Stomach (tissue), 9 donors: ENCODE results near the gene TCF23. TPM values are rescaled to one million over a fixed set of nuclear protein-coding genes. Genes with fewer than 3 reads are reported as not detected.
"Not testable (repeated sequence)": the region's sequence is repeated elsewhere in the genome, so short reads cannot be mapped to it uniquely, and the experiment has no call there.

Experiments
- DNase-seq, 2 donors: peaks; one replicate each; pipeline versions ENCODE4 v3.0.0 to v3.0.0-alpha.2; 2013 to 2019
- H3K27ac ChIP-seq, 5 donors: fragments of 200-600 bp in 4 of 5; sonication (generic) in 4 of 5; one replicate each; pipeline ENCODE4 v1.5.1; 2013 to 2019; ENCODE audit warnings: mild to moderate bottlenecking in 1 of 5, moderate library complexity in 1 of 5
- H3K27me3 ChIP-seq, 3 donors: fragments of 200-600 bp; sonication (generic); one replicate each; pipeline ENCODE4 v1.5.1; 2017 to 2019; ENCODE audit warnings: mixed run types in 1 of 3
- H3K36me3 ChIP-seq, 4 donors: fragments of 200-600 bp; sonication (generic); 1 replicate in 3 of 4; 2 replicates in 1 of 4; pipeline ENCODE4 v1.5.1; 2016 to 2019
- H3K4me1 ChIP-seq, 4 donors: fragments of 200-600 bp; sonication (generic); one replicate each; pipeline ENCODE4 v1.5.1; 2016 to 2019
- H3K4me3 ChIP-seq, 4 donors: fragments of 200-600 bp; sonication (generic) in 3 of 4; one replicate each; pipeline ENCODE4 v1.5.1; 2016 to 2019; ENCODE audit warnings: mild to moderate bottlenecking in 1 of 4
- H3K9me3 ChIP-seq, 4 donors: fragments of 200-600 bp; sonication (generic); one replicate each; pipeline ENCODE4 v1.5.1; 2016 to 2019
- CTCF ChIP-seq, 7 experiments: fragments of 450-650 bp in 4 of 7; fragments of 200-600 bp in 3 of 7; sonication (generic) in 3 of 7; IDR thresholded peaks; one replicate each; pipeline ENCODE4 v1.5.1; 2016 to 2019; ENCODE audit warnings: antibody characterized with exemption in 7 of 7, control low read depth in 2 of 7, mild to moderate bottlenecking in 1 of 7
- EP300 ChIP-seq: sonication (generic); formaldehyde crosslinking; IDR thresholded peaks from one replicate; pipeline ENCODE4 v1.6.1; 2017; ENCODE audit warnings: antibody characterized with exemption
- POLR2A ChIP-seq, 4 donors: fragments of 450-650 bp; IDR thresholded peaks; one replicate each; pipeline ENCODE4 v1.6.1; 2016; ENCODE audit warnings: antibody characterized with exemption in 4 of 4, control low read depth in 2 of 4, mild to moderate bottlenecking in 1 of 4, moderate library complexity in 1 of 4
- POLR2AphosphoS5 ChIP-seq, 3 donors: sonication (generic); formaldehyde crosslinking; IDR thresholded peaks; one replicate each; pipeline ENCODE4 v1.6.1; 2016; ENCODE audit warnings: antibody characterized with exemption in 3 of 3
- WGBS, 5 donors: extraction: QIAGEN DNeasy Blood & Tissue Kit in 3 of 5; methylation state at CpG; one replicate each; pipeline versions ENCODE4 v1.1.5 to v1.1.7; 2013 to 2018; 5-methylcytosine and 5-hydroxymethylcytosine counted together
- intact Hi-C: fragments of 100-400 bp; cut with DNase I; formaldehyde crosslinking; loops from one replicate; pipeline ENCODE4 v1.15.1; 2023; ENCODE audit warnings: low total_unique reads
- polyA plus RNA-seq, 3 donors: library from polyadenylated mRNA; stranded (reverse); fragments of 200-250 nt; gene quantifications; one replicate each; pipeline ENCODE4 v1.2.3, GENCODE V29; 2013
- total RNA-seq, 5 donors: library from RNA; depleted of rRNA; stranded (reverse); fragments of >200 nt; gene quantifications; one replicate each; pipeline versions ENCODE4 v1.1.0 to v1.2.3, GENCODE V29; 2014 to 2016
- donor health status: healthy with polysubstance abuse.
- donor health status: Bipolar disorder and iron deficiency.
- donor health status: healthy.

TCF23 gene
- total and polyA plus RNA-seq, 8 donors: 0.03 TPM; not detected in 7

DNA sequence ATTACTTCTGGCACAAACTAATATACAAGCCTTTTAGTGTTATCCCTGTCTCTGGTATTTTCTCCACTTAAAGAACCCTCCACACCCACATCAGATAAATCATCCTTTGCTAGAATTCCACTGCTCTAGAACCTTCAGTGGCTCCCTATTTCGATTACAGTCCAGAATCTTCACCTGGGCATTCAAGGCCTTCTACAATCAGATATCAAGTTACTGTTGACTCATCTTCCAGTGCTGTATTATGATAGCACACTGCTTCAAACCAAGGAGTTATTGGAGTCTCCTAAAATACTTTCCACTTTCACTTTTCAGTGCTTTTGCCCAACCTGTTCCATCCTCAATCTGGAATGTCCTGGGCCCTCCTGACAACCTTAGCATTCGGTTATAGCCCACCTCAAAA, 33.3 kb upstream of the TCF23 start:
- no peaks in the 10 kb centered on the region for H3K9me3 ChIP-seq
- DNase-seq: no peak
- H3K27ac ChIP-seq: no peak overlapping the region
- no peaks in the 10 kb centered on the region for H3K36me3 ChIP-seq
- H3K4me1 ChIP-seq: peaks cover 11 to 17% (median 13%) of the 10 kb centered on the region in 4 donors
- H3K4me3 ChIP-seq: no peak overlapping the region
- TF ChIP-seq CTCF (IDR thresholded peaks at IDR 0.05) (no peak), EP300 (no peak), POLR2AphosphoS5 (IDR thresholded peaks at IDR 0.05) (no peak), POLR2A (IDR thresholded peaks at IDR 0.05) (no peak)
- intact Hi-C loops: no loop called here
- H3K27me3 ChIP-seq: peaks cover 10 to 39% (median 24%) of the 10 kb centered on the region in 3 donors
- 65 to 81% (median 69%) methylated on average over 2 of the region's 2 CpGs for WGBS, 5 donors

DNA sequence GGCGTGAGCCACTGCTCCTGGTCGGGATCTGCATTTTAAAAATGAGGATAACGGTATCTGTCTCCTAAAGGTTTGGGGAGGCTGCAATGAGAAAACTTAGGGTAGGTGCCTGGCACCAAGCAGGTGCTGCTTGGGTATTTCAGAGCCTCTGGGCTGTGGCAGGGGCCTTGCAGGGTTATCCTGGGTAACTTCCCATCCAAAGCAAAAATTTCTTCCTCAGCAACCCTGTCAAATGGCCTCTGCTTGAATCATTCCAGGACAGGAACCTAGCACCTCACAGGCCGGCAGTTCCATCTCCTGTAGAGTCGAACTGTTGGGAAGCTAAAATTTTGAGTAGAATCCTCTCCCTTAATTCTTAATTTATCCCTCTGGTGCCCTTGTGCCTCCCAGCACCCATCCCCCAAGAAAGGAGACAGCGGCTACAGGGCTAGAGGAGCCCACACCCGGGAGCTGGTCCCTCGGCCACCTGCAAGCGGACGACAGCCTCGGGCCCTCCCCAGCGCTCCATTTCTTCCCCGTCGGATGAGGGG, 30.7 kb upstream of the TCF23 start:
- intact Hi-C loops: no loop called here
- Histone ChIP-seq H3K27me3 (peaks cover 10 to 39% (median 24%) of the 10 kb centered on the region in 3 donors), H3K4me3 (peak overlapping the region; percentile 44 to 58 (median 50)), H3K36me3 (no peaks in the 10 kb centered on the region), H3K9me3 (no peaks in the 10 kb centered on the region), H3K4me1 (peaks cover 11 to 21% (median 17%) of the 10 kb centered on the region in 4 donors), H3K27ac (no peak overlapping the region)
- no peak for TF ChIP-seq POLR2A (IDR thresholded peaks at IDR 0.05)
- no peak for TF ChIP-seq POLR2AphosphoS5 (IDR thresholded peaks at IDR 0.05)
- TF ChIP-seq CTCF (IDR thresholded peaks at IDR 0.05): no peak
- TF ChIP-seq EP300: no peak
- DNase-seq: no peak
- WGBS, 5 donors: 23 to 26% (median 26%) methylated on average over 12 to 14 of the region's 14 CpGs

DNA sequence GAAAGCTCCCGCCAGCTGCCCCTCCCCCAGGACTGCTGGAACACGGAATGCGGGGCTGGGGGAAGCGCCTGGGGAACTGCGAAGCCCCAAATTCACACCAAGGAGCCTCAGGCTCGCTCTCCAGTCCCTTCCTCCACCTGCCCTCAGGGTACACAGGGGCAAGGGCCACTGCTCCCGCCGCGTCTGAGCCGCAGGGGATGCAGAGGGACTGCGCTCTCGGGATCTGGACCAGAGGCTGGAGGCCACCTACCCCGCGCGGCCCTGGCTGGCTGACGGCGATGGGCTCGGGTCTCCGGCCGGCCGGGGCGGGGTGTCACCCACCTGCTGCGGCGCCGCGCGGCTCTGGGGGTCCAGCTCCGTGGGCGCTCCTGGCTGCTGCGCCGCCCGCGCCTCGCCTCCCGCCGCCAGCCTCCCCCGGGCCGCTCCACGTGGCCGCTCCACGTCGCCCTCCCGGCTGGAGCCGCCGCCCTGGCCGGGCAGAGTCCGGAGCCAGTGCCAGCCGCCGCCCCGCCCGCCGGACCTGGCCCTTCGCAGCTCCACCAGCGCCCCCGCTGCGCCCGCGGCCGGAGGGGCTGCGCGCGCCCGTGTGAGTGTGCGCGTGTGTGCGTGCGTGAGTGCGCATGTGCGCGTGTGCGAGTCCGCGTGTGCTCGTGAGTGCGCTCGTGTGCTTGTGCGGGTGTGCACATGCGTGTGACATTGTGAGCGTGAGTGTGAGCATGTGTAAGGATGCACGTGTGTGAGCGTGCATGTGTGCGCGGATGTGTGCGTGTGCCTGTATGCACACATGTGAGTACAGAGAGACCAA, 30.1 kb upstream of the TCF23 start, which contains the start of gene CGREF1:
TSS of gene CGREF1 (minus strand) at position 604 of the 805 bp plus-strand sequence. CDS start 14,762 bp downstream, outside the sequence.
- intact Hi-C loops: no loop called here
- H3K4me3 ChIP-seq: peak within 1 kb of the TSS; percentile 44 to 58 (median 50)
- peak; percentile 45 to 68 for DNase-seq

DNA sequence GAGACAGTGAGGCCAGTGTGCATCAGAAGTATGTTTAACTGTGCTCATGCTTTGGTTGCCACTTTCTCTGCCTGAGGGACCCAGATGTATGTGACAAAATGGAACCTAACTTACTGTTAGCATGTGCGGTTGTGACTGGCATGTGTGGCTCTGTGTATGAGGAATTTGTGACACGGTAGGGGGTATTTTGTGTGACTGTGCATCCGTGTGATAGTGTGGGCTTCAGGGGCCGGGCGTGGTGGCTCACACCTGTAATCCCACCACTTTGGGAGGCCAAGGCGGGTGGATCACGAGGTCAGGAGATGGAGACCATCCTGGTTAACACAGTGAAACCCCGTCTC, 29.5 kb upstream of the TCF23 start:
- Histone ChIP-seq H3K27me3 (peaks cover 10 to 39% (median 24%) of the 10 kb centered on the region in 3 donors), H3K4me3 (peak overlapping the region; percentile 44 to 58 (median 50)), H3K4me1 (peaks cover 17 to 33% (median 28%) of the 10 kb centered on the region in 4 donors)
- intact Hi-C loops, H3K27ac ChIP-seq, DNase-seq, H3K9me3 ChIP-seq, H3K36me3 ChIP-seq: not testable (repeated sequence)
- 71 to 82% (median 80%) methylated on average over 8 of the region's 8 CpGs for WGBS, 5 donors

More for the DNA sequence above, 30.1 kb upstream of the TCF23 start, which contains the start of gene CGREF1:
- Histone ChIP-seq H3K36me3 (no peaks in the 10 kb centered on the region), H3K9me3 (no peaks in the 10 kb centered on the region), H3K4me1 (peaks cover 13 to 28% (median 23%) of the 10 kb centered on the region in 4 donors), H3K27me3 (peaks cover 10 to 39% (median 24%) of the 10 kb centered on the region in 3 donors), H3K27ac (no peak within 1 kb of the TSS)
- WGBS, 5 donors: 2 to 13% (median 4%) methylated on average over 11 to 84 of the region's 84 CpGs
- TF ChIP-seq EP300 (no peak), CTCF (IDR thresholded peaks at IDR 0.05) (no peak), POLR2A (IDR thresholded peaks at IDR 0.05) (no peak), POLR2AphosphoS5 (IDR thresholded peaks at IDR 0.05) (no peak)
